ENCODE results near the gene SCGB2B2. TPM values are rescaled to one million over a fixed set of nuclear protein-coding genes. Genes with fewer than 3 reads are reported as not detected.
"Not testable (repeated sequence)": the region's sequence is repeated elsewhere in the genome, so short reads cannot be mapped to it uniquely, and the experiment has no call there.

Gene SCGB2B2
- total RNA-seq, 2 experiments from 2014 or later = 0.49 to 0.50 TPM

GRCh38 chr19:34686455-34686854 lies 9.5 kb upstream of the SCGB2B2 start:
- H3K36me3 Mint-ChIP-seq (ENCODE audit: low read depth) = peaks cover 41% of the 10 kb centered on the region
- H3K27me3 Mint-ChIP-seq (ENCODE audit: low read depth) = peaks cover 4% of the 10 kb centered on the region
- H3K27ac Mint-ChIP-seq = no peak overlapping the region
- CTCF ChIA-PET = no interaction called here
- H3K9me3 Mint-ChIP-seq = peaks cover 70% of the 10 kb centered on the region
- no peaks in the 10 kb centered on the region for H3K4me1 Mint-ChIP-seq (ENCODE audit: low read depth)
- H3K4me3 Mint-ChIP-seq = no peak overlapping the region
- intact Hi-C loops (cut with micrococcal nuclease) = no loop called here
- DNase-seq = no peak

- H3K27ac Mint-ChIP-seq; H3K4me1 Mint-ChIP-seq (ENCODE audit: low read depth); CTCF ChIA-PET; DNase-seq; H3K4me3 Mint-ChIP-seq; intact Hi-C loops (cut with micrococcal nuclease); H3K27me3 Mint-ChIP-seq (ENCODE audit: low read depth): not testable (repeated sequence)
- Mint-ChIP-seq H3K9me3 (peaks cover 70% of the 10 kb centered on the region), H3K36me3 (ENCODE audit: low read depth) (peaks cover 52% of the 10 kb centered on the region)
Observed at GRCh38 chr19:34685266-34685665, 8.3 kb upstream of the SCGB2B2 start.

- Mint-ChIP-seq H3K9me3 (peaks cover 53% of the 10 kb centered on the region), H3K27me3 (ENCODE audit: low read depth) (no peaks in the 10 kb centered on the region), H3K27ac (no peak overlapping the region), H3K4me1 (ENCODE audit: low read depth) (peaks cover 19% of the 10 kb centered on the region), H3K4me3 (no peak overlapping the region), H3K36me3 (ENCODE audit: low read depth) (peaks cover 72% of the 10 kb centered on the region)
- DNase-seq = no peak
- intact Hi-C loops (cut with micrococcal nuclease) = no loop called here
- CTCF ChIA-PET = no interaction called here
Observed at GRCh38 chr19:34681478-34681877, 4.5 kb upstream of the SCGB2B2 start.

GRCh38 chr19:34678421-34678820 lies 1.5 kb upstream of the SCGB2B2 start:
- intact Hi-C loops (cut with micrococcal nuclease) = loop anchor here (5.0 kb wide), 2 partner anchors 324 to 506 kb away; partner anchors contain the start of genes GRAMD1A and LSM14A
- CTCF ChIA-PET = interaction anchor here (1.1 to 1.3 kb wide), 2 partner anchors 16 to 38 kb away, joined by 4 read pairs; no protein-coding TSS in a partner anchor
- H3K27ac Mint-ChIP-seq = peak overlapping the region; percentile 99
- H3K36me3 Mint-ChIP-seq (ENCODE audit: low read depth) = peaks cover 53% of the 10 kb centered on the region
- no peak for DNase-seq
- H3K4me3 Mint-ChIP-seq = peak overlapping the region; percentile 97
- H3K9me3 Mint-ChIP-seq = peaks cover 31% of the 10 kb centered on the region
- no peaks in the 10 kb centered on the region for H3K27me3 Mint-ChIP-seq (ENCODE audit: low read depth)
- H3K4me1 Mint-ChIP-seq (ENCODE audit: low read depth) = peaks cover 26% of the 10 kb centered on the region

GRCh38 chr19:34678085-34678412 lies 1.1 kb upstream of the SCGB2B2 start:
- Mint-ChIP-seq H3K27me3 (ENCODE audit: low read depth) (no peaks in the 10 kb centered on the region), H3K9me3 (peaks cover 29% of the 10 kb centered on the region), H3K36me3 (ENCODE audit: low read depth) (peaks cover 50% of the 10 kb centered on the region), H3K4me1 (ENCODE audit: low read depth) (peaks cover 26% of the 10 kb centered on the region), H3K27ac (peak overlapping the region; percentile 99), H3K4me3 (peak overlapping the region; percentile 97)
- CTCF ChIA-PET = interaction anchor here (1.1 to 1.3 kb wide), 2 partner anchors 15 to 38 kb away, joined by 4 read pairs; no protein-coding TSS in a partner anchor
- intact Hi-C loops (cut with micrococcal nuclease) = loop anchor here (5.0 kb wide), 2 partner anchors 324 to 506 kb away; partner anchors contain the start of genes GRAMD1A and LSM14A
- DNase-seq = no peak

- H3K27me3 Mint-ChIP-seq (ENCODE audit: low read depth) = no peaks in the 10 kb centered on the region
- CTCF ChIA-PET = interaction anchor here (0.7 to 1.3 kb wide), 3 partner anchors 15 to 504 kb away, joined by 3 to 4 read pairs (median 4); no protein-coding TSS in a partner anchor
- peaks cover 45% of the 10 kb centered on the region for H3K36me3 Mint-ChIP-seq (ENCODE audit: low read depth)
- H3K27ac Mint-ChIP-seq = peak within 1 kb of the TSS; percentile 99
- peak; percentile 98 for DNase-seq
- H3K9me3 Mint-ChIP-seq = peaks cover 24% of the 10 kb centered on the region
- peaks cover 26% of the 10 kb centered on the region for H3K4me1 Mint-ChIP-seq (ENCODE audit: low read depth)
- intact Hi-C loops (cut with micrococcal nuclease) = loop anchor here (1.0 to 5.0 kb wide), 4 partner anchors 56 to 505 kb away; partner anchors contain the start of genes GRAMD1A, LSM14A and ZNF599
- H3K4me3 Mint-ChIP-seq = peak within 1 kb of the TSS; percentile 97
Observed at GRCh38 chr19:34677386-34678084, 576 bp upstream of the SCGB2B2 start, which contains the start of gene ZNF302. TSS of gene ZNF302 (plus strand) at chr19:34677678. CDS start at chr19:34678805, 1,127 bp downstream.

- peaks cover 26% of the 10 kb centered on the region for H3K4me1 Mint-ChIP-seq (ENCODE audit: low read depth)
- no peak overlapping the region for H3K27ac Mint-ChIP-seq
- H3K27me3 Mint-ChIP-seq (ENCODE audit: low read depth) = no peaks in the 10 kb centered on the region
- no peak for DNase-seq
- H3K4me3 Mint-ChIP-seq = peak overlapping the region; percentile 20
- H3K9me3 Mint-ChIP-seq = peaks cover 18% of the 10 kb centered on the region
- intact Hi-C loops (cut with micrococcal nuclease) = loop anchor here (2.0 to 5.0 kb wide), 3 partner anchors 97 to 504 kb away; partner anchors contain the start of genes GRAMD1A, LSM14A and ZNF599
- H3K36me3 Mint-ChIP-seq (ENCODE audit: low read depth) = peaks cover 30% of the 10 kb centered on the region
- CTCF ChIA-PET = interaction anchor here (1.3 kb wide), 1 partner anchor 36 kb away, joined by 3 read pairs; no protein-coding TSS in a partner anchor
Observed at GRCh38 chr19:34675919-34676318, 1.0 kb downstream of the SCGB2B2 start.

GRCh38 chr19:34675250-34675649 lies 1.7 kb downstream of the SCGB2B2 start:
- H3K4me1 Mint-ChIP-seq (ENCODE audit: low read depth) = peaks cover 25% of the 10 kb centered on the region
- H3K27me3 Mint-ChIP-seq (ENCODE audit: low read depth) = no peaks in the 10 kb centered on the region
- DNase-seq = no peak
- no peak overlapping the region for H3K4me3 Mint-ChIP-seq
- intact Hi-C loops (cut with micrococcal nuclease) = loop anchor here (5.0 kb wide), 2 partner anchors 327 to 503 kb away; partner anchors contain the start of genes GRAMD1A and LSM14A
- CTCF ChIA-PET = interaction anchor here (1.3 kb wide), 1 partner anchor 35 kb away, joined by 3 read pairs; no protein-coding TSS in a partner anchor
- H3K36me3 Mint-ChIP-seq (ENCODE audit: low read depth) = peaks cover 24% of the 10 kb centered on the region
- H3K9me3 Mint-ChIP-seq = peaks cover 12% of the 10 kb centered on the region
- no peak overlapping the region for H3K27ac Mint-ChIP-seq

GRCh38 chr19:34673590-34673989 lies 3.4 kb downstream of the SCGB2B2 start:
- intact Hi-C loops (cut with micrococcal nuclease) = no loop called here
- H3K27ac Mint-ChIP-seq = no peak overlapping the region
- no peak for DNase-seq
- peaks cover 1% of the 10 kb centered on the region for H3K9me3 Mint-ChIP-seq
- no peak overlapping the region for H3K4me3 Mint-ChIP-seq
- peaks cover 12% of the 10 kb centered on the region for H3K4me1 Mint-ChIP-seq (ENCODE audit: low read depth)
- peaks cover 7% of the 10 kb centered on the region for H3K36me3 Mint-ChIP-seq (ENCODE audit: low read depth)
- no peaks in the 10 kb centered on the region for H3K27me3 Mint-ChIP-seq (ENCODE audit: low read depth)
- CTCF ChIA-PET = interaction anchor here (1.4 kb wide), 1 partner anchor 22 kb away, joined by 3 read pairs; no protein-coding TSS in a partner anchor

GRCh38 chr19:34671972-34672371 lies 5.0 kb downstream of the SCGB2B2 start:
- no peak overlapping the region for H3K27ac Mint-ChIP-seq
- intact Hi-C loops (cut with micrococcal nuclease) = no loop called here
- no peak overlapping the region for H3K4me3 Mint-ChIP-seq
- no peak for DNase-seq
- H3K9me3 Mint-ChIP-seq = peaks cover 1% of the 10 kb centered on the region
- peaks cover 13% of the 10 kb centered on the region for H3K4me1 Mint-ChIP-seq (ENCODE audit: low read depth)
- H3K27me3 Mint-ChIP-seq (ENCODE audit: low read depth) = no peaks in the 10 kb centered on the region
- CTCF ChIA-PET = interaction anchor here (0.9 kb wide), 1 partner anchor 9 kb away, joined by 3 read pairs; no protein-coding TSS in a partner anchor
- peaks cover 4% of the 10 kb centered on the region for H3K36me3 Mint-ChIP-seq (ENCODE audit: low read depth)

- no peaks in the 10 kb centered on the region for H3K9me3 Mint-ChIP-seq
- DNase-seq = no peak
- CTCF ChIA-PET = no interaction called here
- intact Hi-C loops (cut with micrococcal nuclease) = no loop called here
- no peak overlapping the region for H3K4me3 Mint-ChIP-seq
- no peaks in the 10 kb centered on the region for H3K36me3 Mint-ChIP-seq (ENCODE audit: low read depth)
- peaks cover 9% of the 10 kb centered on the region for H3K4me1 Mint-ChIP-seq (ENCODE audit: low read depth)
- no peak overlapping the region for H3K27ac Mint-ChIP-seq
- H3K27me3 Mint-ChIP-seq (ENCODE audit: low read depth) = no peaks in the 10 kb centered on the region
Observed at GRCh38 chr19:34669305-34669704, 7.7 kb downstream of the SCGB2B2 start.

GRCh38 chr19:34668690-34669089 lies 8.3 kb downstream of the SCGB2B2 start:
- H3K9me3 Mint-ChIP-seq = not testable (repeated sequence)

More at GRCh38 chr19:34668690-34669089, 8.3 kb downstream of the SCGB2B2 start:
- H3K27me3 Mint-ChIP-seq (ENCODE audit: low read depth); DNase-seq; intact Hi-C loops (cut with micrococcal nuclease); H3K36me3 Mint-ChIP-seq (ENCODE audit: low read depth); H3K27ac Mint-ChIP-seq; CTCF ChIA-PET; H3K4me3 Mint-ChIP-seq: not testable (repeated sequence)
- H3K4me1 Mint-ChIP-seq (ENCODE audit: low read depth) = peaks cover 10% of the 10 kb centered on the region
